Hematopoietic multipotent progenitor cell treated with erythropoietin and hydrocortisone succinate and interleukin-3 and kit ligand, for 6 days (in vitro differentiated cells): ENCODE results near the gene ALAS1.

Experiments used
- DNase-seq: peaks from one replicate; pipeline ENCODE4 v3.0.0-alpha.2; 2015

Gene ALAS1

DNA sequence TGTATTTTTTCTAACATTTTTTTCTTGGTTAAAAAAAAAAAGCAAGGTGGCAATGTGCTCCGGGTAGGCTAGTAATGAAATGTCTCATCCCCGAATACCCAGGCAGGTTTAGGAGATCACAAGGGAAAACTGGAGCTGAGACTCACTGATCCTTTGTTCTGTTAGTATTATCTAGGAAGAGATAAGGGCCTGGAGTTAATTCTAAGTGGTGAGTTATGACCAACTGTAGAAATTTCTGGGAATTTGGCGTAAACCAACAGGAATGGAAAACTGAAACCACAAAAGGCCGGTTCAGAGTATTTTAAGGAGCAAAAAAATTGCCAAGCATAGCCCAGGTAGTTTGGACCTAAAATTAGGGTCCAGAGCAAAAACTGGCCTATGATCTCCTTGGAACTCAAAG lies 60.0 kb downstream of the ALAS1 start:
- no peak for DNase-seq

DNA sequence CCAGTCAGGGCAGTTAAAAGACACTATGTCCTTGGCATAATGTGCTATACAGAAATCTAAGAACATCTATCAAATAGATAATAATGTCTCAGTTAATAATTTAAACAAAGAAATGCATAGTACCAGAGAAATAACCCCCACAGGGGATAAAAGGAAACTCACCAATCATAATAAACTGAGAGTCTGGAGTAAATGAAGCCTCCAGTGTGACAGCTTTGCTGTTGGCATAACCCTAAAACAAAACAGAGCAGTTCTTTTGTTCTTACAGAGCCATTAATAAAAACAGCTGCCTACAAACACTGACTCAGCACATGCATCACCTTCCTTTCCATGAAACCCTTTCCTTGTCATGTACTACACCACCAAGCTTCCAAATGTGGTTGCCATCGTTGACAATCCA lies 61.1 kb downstream of the ALAS1 start:
- DNase-seq = no peak

- no peak for DNase-seq
These were observed 61.5 kb downstream of the ALAS1 start for GRCh38 chr3:52259448-52259847.

GRCh38 chr3:52262447-52262846 lies 64.5 kb downstream of the ALAS1 start:
- DNase-seq = no peak
